IPS-18c (cell line): Measurements from ENCODE around the gene MRPL54.

ENCODE experiments used
- H3K4me3 ChIP-seq: 2 replicates; pipeline ENCODE4 v1.7.0; 2013; ENCODE audit warnings: low read depth, mild to moderate bottlenecking, low read length, moderate library complexity; ENCODE audit not compliant: insufficient read depth
- H3K9me3 ChIP-seq: one replicate; pipeline ENCODE4 v1.6.1; 2013; ENCODE audit warnings: mild to moderate bottlenecking, low read length, moderate library complexity; ENCODE audit not compliant: control insufficient read depth, insufficient read depth

Gene MRPL54

GRCh38 chr19:3790941-3791340 is 28.5 kb downstream of the MRPL54 start:
- no peaks in the 10 kb centered on the region for H3K9me3 ChIP-seq
- no peak overlapping the region for H3K4me3 ChIP-seq

GRCh38 chr19:3792114-3792513 is 29.6 kb downstream of the MRPL54 start:
- H3K4me3 ChIP-seq, result no peak overlapping the region
- no peaks in the 10 kb centered on the region for H3K9me3 ChIP-seq

GRCh38 chr19:3793799-3794198 is 31.3 kb downstream of the MRPL54 start:
- Histone ChIP-seq H3K9me3 (no peaks in the 10 kb centered on the region), H3K4me3 (no peak overlapping the region)

- Histone ChIP-seq H3K4me3 (no peak overlapping the region), H3K9me3 (no peaks in the 10 kb centered on the region)
Observed at GRCh38 chr19:3796358-3796757, 33.9 kb downstream of the MRPL54 start.

GRCh38 chr19:3798137-3798536 is 35.7 kb downstream of the MRPL54 start:
- H3K4me3 ChIP-seq, result no peak overlapping the region

GRCh38 chr19:3800996-3801395 is 38.5 kb downstream of the MRPL54 start:
- H3K4me3 ChIP-seq, result peak overlapping the region; percentile 45
- no peaks in the 10 kb centered on the region for H3K9me3 ChIP-seq

More at GRCh38 chr19:3798137-3798536, 35.7 kb downstream of the MRPL54 start:
- H3K9me3 ChIP-seq, result no peaks in the 10 kb centered on the region

GRCh38 chr19:3801412-3802096 is 39.1 kb downstream of the MRPL54 start:
- no peaks in the 10 kb centered on the region for H3K9me3 ChIP-seq
- peak overlapping the region; percentile 45; the same call in 1 of the 2 replicates for H3K4me3 ChIP-seq

- no peak overlapping the region for H3K4me3 ChIP-seq
- no peaks in the 10 kb centered on the region for H3K9me3 ChIP-seq
Observed at GRCh38 chr19:3803114-3803888, 40.8 kb downstream of the MRPL54 start.

- H3K9me3 ChIP-seq, result no peaks in the 10 kb centered on the region
Observed at GRCh38 chr19:3803986-3804385, 41.5 kb downstream of the MRPL54 start.

GRCh38 chr19:3804429-3804828 is 41.9 kb downstream of the MRPL54 start:
- Histone ChIP-seq H3K4me3 (no peak overlapping the region), H3K9me3 (no peaks in the 10 kb centered on the region)

More at GRCh38 chr19:3803986-3804385, 41.5 kb downstream of the MRPL54 start:
- no peak overlapping the region for H3K4me3 ChIP-seq

GRCh38 chr19:3805859-3806258 is 43.4 kb downstream of the MRPL54 start:
- no peaks in the 10 kb centered on the region for H3K9me3 ChIP-seq
- H3K4me3 ChIP-seq, result no peak overlapping the region

- Histone ChIP-seq H3K4me3 (no peak overlapping the region), H3K9me3 (no peaks in the 10 kb centered on the region)
Observed at GRCh38 chr19:3807131-3807480, 44.6 kb downstream of the MRPL54 start.

GRCh38 chr19:3807574-3808354 is 45.3 kb downstream of the MRPL54 start:
- no peak overlapping the region for H3K4me3 ChIP-seq
- H3K9me3 ChIP-seq, result no peaks in the 10 kb centered on the region

GRCh38 chr19:3808420-3809143 is 46.1 kb downstream of the MRPL54 start:
- no peak overlapping the region for H3K4me3 ChIP-seq

GRCh38 chr19:3809881-3810707 is 47.6 kb downstream of the MRPL54 start:
- Histone ChIP-seq H3K4me3 (no peak overlapping the region), H3K9me3 (no peaks in the 10 kb centered on the region)

More at GRCh38 chr19:3808420-3809143, 46.1 kb downstream of the MRPL54 start:
- no peaks in the 10 kb centered on the region for H3K9me3 ChIP-seq

- H3K4me3 ChIP-seq, result no peak overlapping the region
- no peaks in the 10 kb centered on the region for H3K9me3 ChIP-seq
Observed at GRCh38 chr19:3810708-3811355, 48.4 kb downstream of the MRPL54 start.
